SIG-M5 (cell line): ENCODE data around the gene MAN1C1.

Source experiments
- DNase-seq: peaks from one replicate; lab custom pipeline; 2025; lab: John Stamatoyannopoulos, UW

Gene MAN1C1

DNA sequence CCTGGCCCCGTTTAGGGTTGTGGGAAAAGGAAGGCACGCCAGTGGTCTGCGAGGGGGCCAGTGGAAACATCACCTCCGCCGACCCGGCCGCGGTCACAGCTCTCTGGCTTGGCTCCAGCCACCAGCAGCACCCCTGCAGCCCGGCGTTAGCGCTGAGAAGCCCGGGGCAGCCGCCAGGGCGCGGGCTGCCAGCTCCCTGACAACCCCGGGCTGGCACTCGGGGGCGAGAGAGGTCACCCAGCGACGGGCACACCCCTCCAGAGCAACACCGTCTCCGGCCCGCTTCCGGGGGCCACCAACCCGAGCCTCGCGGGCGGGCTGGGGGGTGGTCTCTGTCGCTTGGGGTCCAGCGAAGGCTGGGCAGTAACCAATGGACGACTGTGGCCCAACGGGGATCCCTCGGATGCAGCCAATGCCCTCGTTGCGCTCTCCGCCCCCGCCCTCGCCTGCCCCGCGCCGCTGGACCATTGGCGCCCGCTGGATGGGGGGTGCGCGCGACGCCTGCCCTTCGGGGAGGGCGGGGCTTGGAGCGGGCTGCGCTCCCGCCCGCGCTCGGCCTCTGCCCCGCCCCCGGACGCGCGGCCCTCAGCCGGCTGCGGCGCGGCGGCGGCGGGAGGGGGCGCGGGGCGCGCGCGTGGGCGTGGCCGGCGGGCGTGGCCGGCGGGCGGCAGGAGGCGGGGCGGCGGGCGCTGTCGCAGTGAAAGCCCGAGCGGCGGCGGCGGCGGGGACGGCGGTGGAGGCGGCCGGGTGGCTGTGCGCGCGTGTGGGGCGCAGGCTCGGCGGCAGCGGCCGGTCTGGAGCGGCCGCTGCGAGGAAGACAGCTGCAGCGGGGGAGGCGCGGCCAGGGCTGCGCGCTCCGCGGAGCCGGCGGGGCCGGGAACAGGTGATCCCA is at the start of gene MAN1C1:
Gene MAN1C1 (plus strand): TSS at position 697 of the 892 bp plus-strand sequence. CDS start 1,007 bp downstream, outside the sequence.
- no peak for DNase-seq

DNA sequence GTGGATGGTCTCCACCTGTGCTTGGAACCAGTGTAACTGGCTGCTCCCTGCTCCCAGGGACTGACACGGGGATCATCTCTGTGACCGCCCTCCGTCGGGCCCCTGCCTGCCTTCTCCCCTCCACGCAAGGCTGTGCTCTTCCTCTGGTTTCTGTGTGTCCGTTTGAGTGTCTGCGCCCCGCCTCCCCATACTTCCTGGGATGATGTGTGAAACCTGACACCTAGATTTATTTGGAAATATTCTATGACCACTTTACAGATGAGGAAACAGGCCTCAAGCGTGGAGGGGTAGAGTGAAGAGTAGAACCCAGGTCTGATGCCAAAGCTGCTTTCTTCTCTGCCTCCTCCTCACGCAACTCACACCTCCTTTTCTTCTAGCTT is 48.9 kb upstream of the MAN1C1 start:
- no peak for DNase-seq

DNA sequence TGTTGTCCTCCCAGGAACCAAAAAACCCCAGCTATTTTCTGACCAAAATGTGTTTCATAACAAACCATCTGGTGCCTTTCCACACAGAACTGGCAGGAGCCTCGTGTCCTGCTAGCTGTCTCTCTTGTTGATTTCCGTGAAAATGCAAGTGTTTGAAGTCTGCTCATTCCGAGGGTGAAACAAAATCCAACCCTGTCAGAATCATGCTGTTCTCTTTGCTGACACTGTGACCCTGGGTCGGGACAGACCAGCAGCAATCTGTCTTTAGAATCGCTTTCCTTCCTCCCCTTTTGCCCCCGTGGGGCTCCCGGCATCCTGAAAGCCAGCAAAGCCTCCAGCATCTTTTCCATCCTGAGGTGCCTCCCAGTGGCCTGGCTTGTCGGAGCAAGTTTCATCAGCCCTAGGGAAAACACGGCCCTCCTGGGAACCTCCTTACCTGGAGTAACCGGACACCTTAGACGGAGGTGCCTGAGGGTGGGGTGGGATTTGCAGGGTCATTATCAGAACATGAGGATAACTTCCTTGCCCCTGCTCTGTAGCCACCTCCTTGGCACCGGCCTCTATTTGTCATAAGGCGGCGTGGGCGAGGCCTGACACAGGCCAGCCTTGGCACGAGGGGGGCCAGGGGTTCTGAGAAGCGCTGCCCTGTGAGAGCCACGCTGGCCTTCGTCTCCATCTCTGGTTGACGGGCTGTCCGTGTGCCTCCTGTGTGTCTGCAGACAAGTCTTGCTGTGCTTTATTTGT is 48.3 kb upstream of the MAN1C1 start:
- no peak for DNase-seq

DNA sequence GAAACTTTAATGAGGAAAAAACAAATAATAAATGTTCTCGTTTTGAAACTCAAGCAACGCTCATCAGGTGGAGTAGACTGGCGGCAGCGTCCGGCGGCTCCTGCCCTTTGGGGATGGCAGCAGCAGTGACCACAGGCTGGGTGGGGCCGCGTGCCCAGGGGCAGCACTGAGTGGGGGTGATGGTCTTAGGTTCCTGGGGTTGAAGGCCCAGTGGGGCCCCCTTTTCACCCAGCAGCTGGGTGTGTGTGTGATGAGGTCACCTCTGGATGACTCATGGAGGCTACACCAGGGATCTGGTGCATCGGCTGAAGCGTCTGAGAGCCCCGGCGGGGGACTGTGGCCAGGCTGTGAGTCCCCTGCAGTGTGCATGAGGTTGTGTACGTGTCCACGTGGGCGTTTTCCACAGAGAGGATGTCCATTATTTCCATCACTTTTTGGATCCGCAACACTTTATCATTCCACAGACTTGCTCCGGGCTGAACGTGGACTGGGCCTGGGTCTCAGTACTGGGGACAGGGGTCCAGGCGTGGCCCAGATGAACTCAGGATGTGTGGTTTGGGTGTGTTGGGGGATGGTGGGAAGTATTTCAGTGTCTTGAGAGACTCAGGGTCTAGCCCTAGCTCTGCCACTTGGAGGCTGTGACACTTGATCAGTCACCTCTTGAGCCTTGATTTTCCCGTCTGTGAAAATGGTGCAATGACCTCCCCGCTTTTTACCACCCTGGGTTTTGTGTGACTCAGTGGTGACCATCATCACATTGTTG is 47.6 kb upstream of the MAN1C1 start:
- DNase-seq, result no peak

DNA sequence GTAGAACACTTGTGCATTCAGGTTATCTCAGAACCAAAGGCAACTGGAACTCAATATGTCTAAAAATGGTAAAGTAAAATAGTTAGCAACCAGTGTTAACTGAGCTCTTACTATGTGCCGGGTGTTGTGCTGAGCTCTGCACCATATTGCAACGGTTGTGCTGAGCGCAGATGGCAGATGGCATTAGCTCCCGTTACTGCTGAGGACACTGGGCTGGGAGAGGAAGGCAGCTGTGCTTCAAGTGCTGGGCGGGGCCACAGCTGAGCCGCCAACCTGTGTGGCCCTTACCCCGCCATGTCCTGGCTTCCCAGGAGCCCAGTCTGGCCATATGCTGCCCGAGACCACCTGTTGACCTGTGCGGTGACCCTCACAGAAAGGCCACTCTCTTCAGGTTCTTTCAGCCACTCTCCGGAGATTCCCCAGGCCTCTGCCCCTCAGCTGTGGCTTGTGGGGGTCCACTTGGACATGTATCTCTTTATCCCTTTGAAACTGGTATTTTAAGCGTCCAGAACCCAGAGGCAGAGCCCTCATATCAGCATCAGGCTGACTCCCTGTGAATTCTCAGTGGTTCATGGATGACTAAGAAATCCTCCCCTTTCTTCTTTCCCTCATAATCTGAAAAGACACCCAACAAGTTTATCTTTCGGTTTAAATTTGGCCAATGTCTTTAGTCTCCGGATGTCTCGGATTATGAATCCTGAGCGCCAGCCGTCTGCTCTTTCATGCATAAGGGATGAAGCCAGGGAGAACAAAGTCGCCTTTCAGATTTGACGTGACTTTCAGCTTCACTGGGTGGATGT is 46.8 kb upstream of the MAN1C1 start:
- no peak for DNase-seq

DNA sequence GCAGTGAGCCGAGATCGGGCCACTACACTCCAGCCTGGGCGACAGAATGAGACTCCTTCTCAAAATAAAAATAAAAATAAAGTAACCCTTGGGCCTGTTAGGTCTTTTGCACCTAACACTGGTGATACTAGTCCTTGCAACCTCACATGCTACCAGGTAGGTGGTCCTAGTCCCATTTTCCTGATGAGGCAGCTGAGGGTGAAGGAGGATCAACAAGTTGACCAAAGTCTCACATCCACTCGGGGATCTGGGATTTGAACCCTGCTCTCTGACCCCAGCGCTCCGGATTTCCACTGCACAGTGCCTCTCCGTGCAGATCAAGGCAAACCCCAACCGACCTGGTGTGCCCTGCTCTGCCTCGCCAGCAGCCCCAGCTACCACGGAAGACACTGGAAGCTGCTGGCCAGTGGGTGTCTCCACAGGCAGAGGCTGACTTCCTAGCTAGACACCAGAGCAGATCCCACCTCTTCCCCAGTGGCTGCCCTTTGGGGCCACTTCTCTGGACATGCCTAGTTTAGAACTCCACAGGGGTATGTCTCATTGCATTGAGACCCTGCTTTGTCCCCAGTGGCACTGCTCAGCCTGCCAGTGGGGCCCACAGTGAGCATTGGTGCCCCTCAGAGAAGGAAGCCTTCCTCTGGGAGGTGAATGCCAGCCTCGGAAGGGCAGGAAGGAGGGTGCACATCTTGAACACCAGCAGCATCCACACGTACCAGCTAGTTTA is 45.6 kb upstream of the MAN1C1 start:
- no peak for DNase-seq

DNA sequence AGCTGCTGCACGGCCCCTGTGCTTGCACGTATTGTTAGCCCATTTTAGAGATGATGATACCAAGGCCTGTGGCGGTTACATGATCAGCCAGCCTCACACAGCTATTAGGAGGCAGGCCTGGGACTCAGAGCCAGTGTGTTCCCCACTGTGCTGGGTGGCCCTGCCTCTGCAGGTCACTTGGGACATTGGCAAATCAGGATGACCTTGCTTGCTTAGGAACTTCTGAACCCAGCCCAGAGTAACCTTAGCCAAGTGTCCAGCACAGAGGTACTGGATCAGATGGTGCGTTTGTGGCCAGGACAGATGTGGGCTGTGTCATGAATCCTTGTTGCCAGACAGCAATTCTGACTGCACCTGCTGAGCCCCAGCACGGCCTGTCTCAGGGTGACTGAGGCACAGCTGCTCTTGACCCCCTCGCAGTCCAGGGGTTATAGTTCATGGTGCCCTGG is 45.0 kb upstream of the MAN1C1 start:
- DNase-seq, result no peak

DNA sequence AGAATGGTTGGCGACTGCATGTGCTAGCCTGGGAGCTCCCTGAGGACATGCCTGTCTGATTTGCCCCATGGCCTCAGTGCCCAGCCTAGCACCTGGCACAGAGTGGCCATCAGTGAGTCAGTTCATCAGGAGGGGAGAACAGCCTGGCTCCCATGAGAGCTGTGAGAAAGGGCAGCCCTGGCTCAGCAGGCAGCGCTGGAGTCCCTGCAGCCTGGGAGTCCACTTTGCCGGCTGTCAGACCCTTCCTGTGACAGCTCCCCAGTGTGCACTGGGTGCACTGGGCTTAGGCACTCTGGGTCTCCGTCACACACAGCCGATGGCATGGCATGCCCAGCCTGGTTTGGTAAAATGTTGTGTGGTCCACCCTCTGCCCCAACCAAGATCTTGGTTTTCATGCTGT is 44.5 kb upstream of the MAN1C1 start:
- no peak for DNase-seq

DNA sequence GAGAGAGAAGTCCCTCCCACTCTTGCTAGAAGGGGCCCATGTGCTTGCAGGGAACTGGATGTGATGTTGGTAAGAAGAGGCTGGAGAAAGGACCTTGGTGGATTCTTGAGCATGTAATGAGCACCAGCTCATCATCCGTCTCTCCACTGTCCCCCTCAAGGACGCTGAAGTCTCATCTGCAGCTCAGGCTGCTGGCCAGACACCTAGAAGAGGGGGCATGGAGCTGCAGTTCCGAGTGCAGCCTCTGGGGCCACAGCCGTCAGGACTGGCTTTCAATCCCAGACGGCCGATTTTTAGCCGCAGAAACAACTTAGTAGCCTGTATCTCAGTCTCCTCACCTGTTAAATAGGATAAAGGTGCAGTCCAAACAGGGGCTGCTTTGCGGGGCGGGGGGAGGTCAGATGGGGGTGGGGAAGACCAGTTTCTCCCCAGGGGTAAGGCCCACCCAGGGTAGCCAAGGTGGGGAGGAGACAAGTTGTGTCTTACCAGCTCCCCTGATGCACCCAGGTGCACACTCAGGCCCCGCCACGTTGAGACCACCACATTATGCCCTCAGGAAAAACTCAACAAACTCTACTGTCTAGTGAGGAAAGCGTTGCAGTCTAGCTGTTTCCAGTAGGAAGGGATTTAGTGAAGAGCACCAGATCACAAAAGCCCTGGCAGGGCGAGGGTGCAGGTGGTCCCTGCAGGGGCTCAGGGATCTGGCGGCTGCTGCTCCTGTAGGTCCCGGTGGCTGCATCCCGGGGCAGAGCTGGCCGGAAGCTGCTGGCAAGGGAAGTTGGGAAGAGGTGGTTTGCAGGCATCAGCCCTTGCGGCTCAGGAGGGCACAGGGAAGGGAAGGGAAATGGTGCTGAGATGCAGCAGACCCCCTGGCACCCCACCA is 43.6 kb upstream of the MAN1C1 start:
- DNase-seq, result no peak

DNA sequence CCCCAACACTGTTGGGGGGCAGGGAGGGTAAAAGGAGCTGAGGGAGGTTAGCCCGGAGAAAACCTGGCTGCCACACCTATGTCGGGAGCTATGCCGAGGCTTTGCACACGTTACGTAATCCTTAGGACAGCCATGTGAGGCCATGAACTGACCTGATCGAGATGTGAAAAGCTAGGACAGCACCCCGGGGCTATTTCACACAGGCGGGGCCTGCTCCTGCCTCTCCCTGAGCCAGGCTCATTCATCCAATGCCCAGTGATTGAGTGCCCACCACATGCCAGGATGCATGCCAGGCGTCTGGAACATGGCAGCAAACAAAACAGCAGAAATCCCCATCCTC is 43.0 kb upstream of the MAN1C1 start:
- no peak for DNase-seq

DNA sequence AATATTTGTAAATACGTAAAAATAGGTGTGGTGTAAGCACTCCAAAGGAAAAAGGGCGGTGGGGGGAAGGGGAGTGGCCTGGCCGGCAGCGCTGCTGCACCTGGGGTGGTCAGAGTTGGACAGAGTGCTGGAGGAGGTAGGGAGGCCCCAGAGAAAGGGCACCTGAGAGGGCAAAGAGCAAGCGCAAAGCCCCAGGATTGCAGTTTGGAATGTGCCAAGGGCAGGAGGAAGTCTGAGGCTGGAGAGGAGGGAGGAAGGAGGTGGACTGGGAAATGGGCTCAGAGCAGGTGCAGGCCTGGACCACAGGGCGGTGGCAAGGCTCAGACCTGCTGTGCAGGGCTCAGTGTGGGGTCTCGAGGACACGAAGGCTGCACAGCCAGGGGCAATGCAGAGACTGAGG is 42.6 kb upstream of the MAN1C1 start:
- no peak for DNase-seq

DNA sequence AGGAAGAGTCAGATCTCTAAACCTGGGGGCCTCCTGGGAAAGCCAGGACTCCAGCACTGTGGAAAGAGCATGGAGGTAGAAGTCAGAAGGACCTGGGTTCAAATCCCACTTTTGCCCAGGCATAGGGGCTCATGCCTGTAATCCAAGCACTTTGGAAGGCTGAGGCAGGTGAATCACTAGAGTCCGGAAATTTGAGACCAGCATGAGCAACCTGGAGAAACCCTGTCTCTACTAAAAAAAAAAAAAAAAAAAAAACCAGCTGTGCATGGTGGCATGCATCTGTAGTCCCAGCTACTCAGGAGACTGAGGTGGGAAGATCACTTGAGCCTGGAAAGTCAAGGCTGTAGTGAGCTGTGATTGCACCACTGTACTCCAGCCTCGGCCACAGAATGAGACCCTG is 41.4 kb upstream of the MAN1C1 start:
- DNase-seq, result no peak

DNA sequence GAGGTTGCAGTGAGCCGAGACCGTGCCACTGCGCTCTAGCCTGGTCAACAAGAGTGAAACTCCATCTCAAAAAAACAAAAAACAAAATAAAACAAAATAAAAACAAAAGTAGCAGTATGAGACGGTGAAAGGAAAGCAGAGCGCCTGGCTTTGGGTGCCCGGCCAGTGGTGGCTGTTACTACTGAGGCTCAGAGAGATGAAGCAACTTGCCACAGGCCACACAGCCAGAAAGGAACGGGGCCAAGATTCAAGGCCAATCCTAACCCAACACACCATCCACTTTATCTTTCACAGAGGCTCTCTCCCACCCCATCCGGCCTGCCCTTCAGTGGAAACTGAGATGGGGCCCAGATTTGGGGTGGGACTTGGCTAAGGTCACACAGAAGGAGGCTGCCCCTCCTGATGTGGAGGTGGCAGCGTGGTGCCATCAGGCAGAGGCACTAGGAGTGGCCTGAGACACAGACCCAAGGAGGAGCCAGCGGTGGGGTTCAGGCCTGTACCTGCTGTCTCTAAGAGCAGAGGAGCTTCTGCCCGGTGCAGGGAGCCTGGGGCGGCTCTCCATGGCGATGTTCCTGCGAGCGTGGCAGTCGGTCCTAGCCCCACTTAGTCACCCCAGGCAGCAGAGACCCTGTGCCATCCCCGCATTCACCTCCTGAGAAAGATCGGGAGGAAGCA is 40.0 kb upstream of the MAN1C1 start:
- DNase-seq, result no peak

DNA sequence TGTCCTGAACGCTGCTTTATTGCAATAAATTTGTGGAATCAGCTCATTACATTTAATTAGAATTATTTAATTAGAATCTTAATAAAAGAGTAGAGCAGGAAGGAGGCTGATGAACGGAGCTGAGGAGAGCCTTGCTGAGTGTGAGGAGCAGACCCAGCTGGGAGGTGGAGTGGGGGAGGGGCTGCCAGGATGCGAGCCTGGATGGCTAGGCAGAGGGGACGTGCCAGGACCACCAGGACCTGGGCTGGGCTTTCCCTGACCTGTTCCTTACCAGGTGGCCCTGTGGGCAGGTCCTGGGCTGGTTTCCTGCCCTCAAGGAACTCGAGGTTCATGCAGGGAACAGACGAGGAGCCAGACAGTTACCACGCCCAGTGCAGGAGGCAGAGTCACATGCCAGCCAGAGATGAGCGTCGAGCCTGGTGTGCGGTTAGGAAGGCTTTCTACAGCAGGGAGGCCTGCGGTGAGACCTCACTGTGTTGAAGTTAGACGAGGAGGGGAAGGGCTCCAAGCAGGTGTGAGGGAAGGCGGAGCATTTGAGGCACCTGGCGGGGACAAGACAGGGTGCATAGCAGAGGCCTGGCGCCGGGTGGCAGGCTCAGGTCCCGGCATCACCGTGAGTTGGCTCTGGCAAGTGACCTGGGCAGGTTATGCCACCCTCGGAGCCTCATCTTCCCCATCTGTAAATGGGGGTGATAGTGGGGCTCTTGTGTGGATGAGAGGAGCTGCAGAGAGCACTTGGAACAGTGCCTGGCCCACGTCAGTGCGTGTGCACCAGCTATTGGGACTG is 39.3 kb upstream of the MAN1C1 start:
- no peak for DNase-seq

DNA sequence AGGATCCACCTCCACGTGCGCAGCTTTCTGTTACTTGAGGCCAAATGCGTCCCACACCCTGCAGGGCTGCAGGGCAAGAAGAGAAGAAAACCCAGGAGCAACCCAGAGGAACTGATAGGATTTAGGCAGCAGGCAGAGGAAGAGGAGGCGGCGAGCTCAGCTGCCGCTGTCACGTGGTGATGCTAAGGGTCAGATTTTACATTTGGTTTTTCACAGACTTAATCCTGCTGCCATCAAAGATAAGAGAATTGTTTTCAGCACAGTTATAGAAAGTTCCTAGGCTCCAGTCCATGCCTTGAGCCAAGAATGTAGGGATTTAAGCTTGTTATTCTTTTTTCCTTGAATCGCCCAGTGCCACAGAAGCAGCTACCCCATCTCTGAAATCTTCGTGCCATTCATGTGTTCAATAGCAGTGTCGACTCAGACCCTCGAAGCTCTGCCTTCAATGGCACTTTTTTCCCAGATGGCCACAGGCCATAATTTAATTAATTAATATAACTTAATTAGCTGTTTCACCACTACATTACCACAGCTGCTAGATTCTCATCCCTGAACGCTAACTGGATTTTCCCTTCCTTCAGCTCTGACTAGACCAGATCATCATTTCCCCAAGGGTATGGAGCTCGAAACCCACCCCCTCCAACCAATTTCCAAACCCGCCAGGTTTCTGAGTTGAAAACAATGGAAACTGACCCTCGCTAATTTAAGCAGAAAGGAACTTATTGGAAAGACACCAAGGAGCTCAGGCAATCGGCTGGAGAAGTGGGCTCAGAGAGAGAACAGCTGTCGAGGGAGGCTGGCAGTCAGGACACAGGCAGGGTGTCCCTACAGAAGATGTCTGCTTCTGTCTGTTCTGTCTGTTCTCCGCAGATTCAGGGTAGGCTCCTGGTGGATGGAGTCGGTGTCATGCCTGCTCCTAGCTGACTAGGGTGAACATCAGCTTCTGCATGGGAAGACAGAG is 37.0 kb upstream of the MAN1C1 start:
- no peak for DNase-seq

DNA sequence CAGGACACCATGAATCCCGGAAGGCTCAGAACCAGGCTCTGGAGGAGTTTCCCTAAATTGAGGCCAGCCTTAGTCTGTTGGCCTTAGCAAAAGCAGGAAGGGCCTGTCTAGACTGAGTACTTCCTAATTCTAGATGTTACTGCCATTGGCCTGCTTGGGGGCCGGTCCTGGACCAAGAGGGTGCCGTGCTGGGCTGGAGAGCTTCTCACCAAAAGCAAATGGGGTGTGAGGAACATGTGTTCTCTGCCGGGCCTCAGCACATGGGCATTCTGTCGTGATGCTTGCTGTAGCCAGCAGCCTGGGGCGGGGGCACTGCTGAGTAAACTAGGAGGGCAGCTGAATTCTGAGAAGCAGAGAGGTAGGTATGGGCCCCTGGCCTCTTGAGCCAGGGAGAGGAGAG is 35.7 kb upstream of the MAN1C1 start:
- no peak for DNase-seq

DNA sequence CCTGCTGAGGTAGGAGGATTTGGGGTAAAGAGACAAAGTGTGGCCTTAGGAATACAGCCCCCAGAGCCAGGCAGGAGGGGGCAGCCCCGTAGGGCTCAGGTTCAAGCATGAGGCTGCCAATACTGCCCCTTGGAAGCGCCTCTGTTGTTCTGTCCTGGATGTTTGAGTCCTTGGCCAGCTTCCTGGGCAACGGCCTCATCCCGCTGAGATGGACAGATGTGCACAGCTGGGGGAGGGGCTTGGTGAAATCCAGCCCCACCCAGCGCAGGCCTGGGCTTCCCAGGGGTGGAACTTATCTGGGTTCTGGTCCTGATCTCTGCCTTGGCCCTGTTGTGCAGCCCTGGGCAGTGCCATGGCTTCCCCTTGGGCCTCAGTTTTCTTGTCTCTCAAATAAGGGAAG is 34.8 kb upstream of the MAN1C1 start:
- no peak for DNase-seq
